ENCODE measurements around the gene HDAC7.
A peak's percentile ranks its signal among the peaks of the same experiment; 100 is the strongest.

- TF ChIP-seq POLR2AphosphoS5 (IDR thresholded peaks at IDR 0.05; ENCODE audit: low read depth, low read length) (no peak), POLR2A (IDR thresholded peaks at IDR 0.05; ENCODE audit: low read depth, low read length) (peak; percentile 4; the same call in 1 of the 2 replicates), TAF1 (IDR thresholded peaks at IDR 0.05; ENCODE audit: borderline replicate concordance, low read depth, low read length) (no peak)
These were observed 38.0 kb downstream of the HDAC7 start for GRCh38 chr12:47781479-47782371.

Data from GM12892 (cell line).